Raji (cell line): ENCODE data around the gene SUN1.

ENCODE experiments used
- POLR2A ChIP-seq: IDR thresholded peaks from 2 replicates; pipeline ENCODE4 v1.6.1; 2011; ENCODE audit warnings: low read depth, low read length, control low read depth; ENCODE audit not compliant: insufficient read depth

Gene SUN1, protein sequence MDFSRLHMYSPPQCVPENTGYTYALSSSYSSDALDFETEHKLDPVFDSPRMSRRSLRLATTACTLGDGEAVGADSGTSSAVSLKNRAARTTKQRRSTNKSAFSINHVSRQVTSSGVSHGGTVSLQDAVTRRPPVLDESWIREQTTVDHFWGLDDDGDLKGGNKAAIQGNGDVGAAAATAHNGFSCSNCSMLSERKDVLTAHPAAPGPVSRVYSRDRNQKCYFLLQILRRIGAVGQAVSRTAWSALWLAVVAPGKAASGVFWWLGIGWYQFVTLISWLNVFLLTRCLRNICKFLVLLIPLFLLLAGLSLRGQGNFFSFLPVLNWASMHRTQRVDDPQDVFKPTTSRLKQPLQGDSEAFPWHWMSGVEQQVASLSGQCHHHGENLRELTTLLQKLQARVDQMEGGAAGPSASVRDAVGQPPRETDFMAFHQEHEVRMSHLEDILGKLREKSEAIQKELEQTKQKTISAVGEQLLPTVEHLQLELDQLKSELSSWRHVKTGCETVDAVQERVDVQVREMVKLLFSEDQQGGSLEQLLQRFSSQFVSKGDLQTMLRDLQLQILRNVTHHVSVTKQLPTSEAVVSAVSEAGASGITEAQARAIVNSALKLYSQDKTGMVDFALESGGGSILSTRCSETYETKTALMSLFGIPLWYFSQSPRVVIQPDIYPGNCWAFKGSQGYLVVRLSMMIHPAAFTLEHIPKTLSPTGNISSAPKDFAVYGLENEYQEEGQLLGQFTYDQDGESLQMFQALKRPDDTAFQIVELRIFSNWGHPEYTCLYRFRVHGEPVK

GRCh38 chr7:832167-832967 is at the start of gene SUN1:
SUN1 (plus strand) TSS chr7:832476; CDS start chr7:832525, 49 bp downstream.
- TF ChIP-seq POLR2A = no peak

GRCh38 chr7:782718-783449 is 49.4 kb upstream of the SUN1 start:
- TF ChIP-seq POLR2A = no peak

GRCh38 chr7:783556-784490 is 48.5 kb upstream of the SUN1 start:
- TF ChIP-seq POLR2A = no peak

DNA sequence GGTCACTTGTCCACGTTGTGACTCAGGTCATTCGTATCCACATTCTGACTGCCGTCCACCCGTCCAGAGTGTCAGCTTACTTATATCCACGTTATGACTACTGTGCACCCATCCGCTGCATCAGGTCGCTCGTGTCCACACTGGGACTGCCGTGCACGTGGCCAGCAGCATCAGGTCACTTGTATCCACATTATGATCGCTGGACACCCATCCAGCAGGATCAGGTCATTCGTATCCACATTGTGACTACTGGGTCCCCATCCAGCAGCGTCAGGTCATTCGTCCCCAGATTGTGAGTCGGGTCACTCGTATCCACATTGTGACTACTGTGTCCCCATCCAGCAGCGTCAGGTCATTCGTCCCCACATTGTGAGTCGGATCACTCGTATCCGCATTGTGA is 47.3 kb upstream of the SUN1 start:
- TF ChIP-seq POLR2A = no peak

GRCh38 chr7:785416-785815 is 46.9 kb upstream of the SUN1 start:
- TF ChIP-seq POLR2A = no peak

DNA sequence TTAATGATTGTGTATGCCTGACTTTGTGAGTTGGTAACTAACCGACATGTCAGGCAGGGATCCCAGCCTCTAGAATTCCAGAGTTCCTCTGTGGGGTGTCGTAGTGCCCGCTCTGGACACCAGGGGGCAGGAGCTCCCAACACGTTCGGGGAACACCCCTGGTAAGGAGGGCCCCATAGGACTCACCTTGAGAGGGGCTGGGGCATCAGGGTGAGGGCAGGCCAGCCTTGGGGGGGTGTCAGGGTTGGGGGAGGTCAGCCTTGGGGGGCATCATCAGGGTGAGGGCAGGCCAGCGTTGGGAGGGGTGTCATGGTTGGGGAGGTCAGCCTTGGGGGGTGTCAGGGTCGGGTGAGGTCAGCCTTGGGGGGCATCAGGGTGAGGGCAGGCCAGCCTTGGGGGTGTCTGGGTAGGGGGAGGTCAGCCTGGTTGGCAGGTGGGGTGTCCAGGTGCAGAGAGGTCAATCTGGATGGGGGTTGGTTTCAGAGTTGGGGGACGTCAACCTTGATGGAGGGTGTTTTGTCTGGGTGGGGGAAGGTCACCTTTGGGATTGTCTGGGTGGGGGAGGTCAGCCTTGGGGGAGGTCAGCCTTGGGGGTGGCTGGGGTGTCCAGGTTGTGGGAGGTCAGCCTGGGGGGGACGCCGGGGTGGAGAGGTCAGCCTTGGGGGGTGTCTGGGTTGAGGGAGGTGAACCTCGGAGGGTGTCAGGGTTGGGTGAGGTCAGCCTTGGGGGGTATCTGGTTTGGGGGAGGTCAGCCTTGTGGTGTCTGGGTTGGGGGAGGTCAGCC is 45.6 kb upstream of the SUN1 start:
- TF ChIP-seq POLR2A = no peak

DNA sequence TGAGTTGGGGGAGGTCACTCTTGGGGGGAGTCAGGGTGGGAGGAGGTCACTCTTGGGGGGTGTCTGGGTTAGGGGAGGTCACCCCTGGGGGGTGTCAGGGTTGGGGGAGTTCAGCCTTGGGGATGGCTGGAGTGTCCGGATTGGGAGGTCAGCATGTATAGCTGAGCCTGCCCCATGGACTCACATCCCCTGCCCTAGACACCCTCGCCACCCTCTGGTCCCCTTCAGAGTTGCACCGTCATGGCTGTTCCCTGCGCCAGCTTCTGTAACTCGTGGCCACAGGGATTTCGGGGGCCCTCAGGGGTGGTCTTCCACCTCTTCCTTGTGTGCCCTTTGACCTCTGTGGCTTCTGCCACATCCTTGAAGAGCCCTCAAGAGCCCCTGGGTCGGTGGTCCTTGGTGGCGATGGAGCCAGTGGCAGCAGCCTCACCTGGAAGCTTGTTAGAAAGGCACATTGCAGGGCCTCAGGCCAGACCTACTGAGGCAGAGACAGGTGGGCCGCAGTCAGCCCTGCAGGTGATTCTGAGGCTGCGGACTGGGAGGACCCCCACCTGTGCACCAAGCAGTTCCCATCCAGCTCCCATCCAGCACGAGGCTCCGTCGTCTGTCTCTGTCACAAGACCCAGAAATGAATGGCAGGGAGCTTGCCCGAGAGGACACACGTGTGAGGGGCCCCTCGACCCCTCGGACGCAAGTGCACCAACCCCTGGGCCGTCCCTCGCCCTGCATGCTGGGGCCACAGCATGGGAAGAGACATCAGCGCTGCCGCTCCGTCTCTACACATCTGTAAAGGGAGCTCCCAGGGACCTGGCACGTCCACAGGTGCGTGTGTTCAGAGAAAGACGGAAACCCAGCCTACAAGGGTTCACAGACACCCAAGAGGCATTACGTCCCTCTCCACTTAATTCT is 44.7 kb upstream of the SUN1 start:
- no peak for TF ChIP-seq POLR2A

- no peak for TF ChIP-seq POLR2A
These were observed 40.8 kb upstream of the SUN1 start for GRCh38 chr7:791519-791918.

DNA sequence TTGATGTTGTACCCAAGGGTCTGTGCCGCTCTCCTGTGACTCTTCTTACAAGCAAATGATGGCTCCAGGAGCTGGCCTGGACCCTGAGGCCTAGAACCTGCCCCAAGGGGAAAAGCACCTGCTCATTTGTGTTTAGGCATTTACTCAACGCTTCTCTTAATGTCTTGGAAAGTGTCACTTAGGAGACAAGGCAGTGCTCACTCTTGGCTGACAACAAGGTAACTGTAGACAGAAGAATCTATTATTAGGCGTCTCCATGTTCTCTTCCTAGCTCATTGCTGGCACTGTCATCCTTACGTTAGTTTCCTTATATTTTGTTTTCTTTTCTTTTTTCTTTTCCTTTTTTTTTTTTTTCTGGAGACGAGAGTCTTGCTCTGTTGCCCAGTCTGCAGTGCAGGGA is 38.1 kb upstream of the SUN1 start:
- TF ChIP-seq POLR2A = no peak

GRCh38 chr7:794671-795329 is 37.5 kb upstream of the SUN1 start:
- no peak for TF ChIP-seq POLR2A

DNA sequence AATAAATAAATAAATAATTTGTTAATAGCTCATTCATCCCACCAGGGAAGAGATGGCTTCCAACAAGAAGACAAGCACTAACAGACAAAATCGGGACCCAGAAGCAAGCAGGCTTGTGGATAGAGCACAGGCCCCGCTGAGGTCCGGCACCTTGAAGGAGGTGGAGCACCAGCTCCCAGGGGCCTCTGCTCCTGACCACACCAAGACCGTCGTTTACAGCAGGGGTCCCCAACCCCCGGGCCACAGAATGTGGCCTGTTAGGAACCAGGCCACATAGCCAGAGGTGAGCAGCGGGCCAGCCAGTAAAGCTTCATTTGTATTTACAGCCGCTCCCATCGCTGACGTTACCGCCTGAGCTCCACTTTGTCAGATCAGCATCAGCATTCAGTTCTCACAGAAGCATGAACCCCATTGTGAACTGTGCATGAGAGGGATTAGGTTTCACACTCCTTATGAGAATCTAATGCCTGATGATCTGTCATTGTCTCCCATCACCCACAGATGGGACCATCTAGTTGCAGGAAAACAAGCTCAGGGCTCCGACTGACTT is 33.3 kb upstream of the SUN1 start:
- TF ChIP-seq POLR2A = no peak
